OCI-LY3 (cell line): ENCODE results near the gene COL1A1.

Experiments
- H2AFZ ChIP-seq: fragments of 200-600, 300-600 bp; shearing (Covaris generic); 2 replicates; pipeline ENCODE4 v1.6.0; 2014; ENCODE audit warnings: antibody characterized with exemption, low read depth, low read length
- H3K27ac ChIP-seq: fragments of 200-600, 300-600 bp; sonication (generic); 2 replicates; pipeline ENCODE4 v1.5.1; 2014; ENCODE audit warnings: mild to moderate bottlenecking, low read length, moderate library complexity, mixed read lengths
- H3K27me3 ChIP-seq: fragments of 200-600, 300-600 bp; sonication (generic); 2 replicates; pipeline ENCODE4 v1.6.1; 2014; ENCODE audit warnings: low read depth, low read length, mixed read lengths
- H3K36me3 ChIP-seq: fragments of 200-600, 300-600 bp; sonication (generic); replicated peaks from 2 replicates; pipeline ENCODE3; 2014; ENCODE audit warnings: low read depth, low read length, mixed read lengths
- H3K4me1 ChIP-seq: fragments of 300-600, 200-600 bp; sonication (generic); 2 replicates; pipeline ENCODE4 v1.6.1; 2014; ENCODE audit warnings: low read length, mixed read lengths
- H3K4me2 ChIP-seq: fragments of 200-600, 300-600 bp; sonication (generic); 2 replicates; pipeline ENCODE4 v1.6.1; 2014; ENCODE audit warnings: low read length, mixed read lengths
- H3K4me3 ChIP-seq: fragments of 300-600, 200-600 bp; sonication (generic); 2 replicates; pipeline ENCODE4 v1.5.1; 2014; ENCODE audit warnings: antibody characterized with exemption, mild to moderate bottlenecking, low read length, moderate library complexity
- H3K79me2 ChIP-seq: fragments of 300-600, 200-600 bp; shearing (Covaris generic); 2 replicates; pipeline ENCODE4 v1.6.1; 2014; ENCODE audit warnings: mild to moderate bottlenecking, low read length, mixed read lengths
- H3K9ac ChIP-seq: fragments of 300-600, 200-600 bp; shearing (Covaris generic); 2 replicates; pipeline ENCODE4 v1.6.0; 2014; ENCODE audit warnings: mild to moderate bottlenecking, low read length, moderate library complexity
- H3K9me3 ChIP-seq: fragments of 200-600, 300-600 bp; shearing (Covaris generic); 2 replicates; pipeline ENCODE4 v1.6.1; 2014; ENCODE audit warnings: low read length, mixed read lengths; ENCODE audit not compliant: insufficient read depth
- H4K20me1 ChIP-seq: fragments of 200-600, 300-600 bp; sonication (generic); 2 replicates; pipeline ENCODE4 v1.6.1; 2016; ENCODE audit warnings: low read length, mixed read lengths; ENCODE audit not compliant: insufficient read depth
- EZH2phosphoT487 ChIP-seq: fragments of 200-600 bp; shearing (Covaris generic); IDR thresholded peaks from 2 replicates; pipeline ENCODE4 v1.6.1; 2018; ENCODE audit warnings: antibody characterized with exemption, mixed run types, low read depth
- TF ChIP-seq, protein P1 (sequence below): fragments of 200-600, 300-600 bp; sonication (generic); IDR thresholded peaks from 2 replicates; pipeline ENCODE4 v1.5.1; 2014; ENCODE audit warnings: antibody characterized with exemption, low read length, low read depth

COL1A1 gene

GRCh38 chr17:50186661-50187393, 14.6 kb downstream of the COL1A1 start:
- TF ChIP-seq, protein P1, sequence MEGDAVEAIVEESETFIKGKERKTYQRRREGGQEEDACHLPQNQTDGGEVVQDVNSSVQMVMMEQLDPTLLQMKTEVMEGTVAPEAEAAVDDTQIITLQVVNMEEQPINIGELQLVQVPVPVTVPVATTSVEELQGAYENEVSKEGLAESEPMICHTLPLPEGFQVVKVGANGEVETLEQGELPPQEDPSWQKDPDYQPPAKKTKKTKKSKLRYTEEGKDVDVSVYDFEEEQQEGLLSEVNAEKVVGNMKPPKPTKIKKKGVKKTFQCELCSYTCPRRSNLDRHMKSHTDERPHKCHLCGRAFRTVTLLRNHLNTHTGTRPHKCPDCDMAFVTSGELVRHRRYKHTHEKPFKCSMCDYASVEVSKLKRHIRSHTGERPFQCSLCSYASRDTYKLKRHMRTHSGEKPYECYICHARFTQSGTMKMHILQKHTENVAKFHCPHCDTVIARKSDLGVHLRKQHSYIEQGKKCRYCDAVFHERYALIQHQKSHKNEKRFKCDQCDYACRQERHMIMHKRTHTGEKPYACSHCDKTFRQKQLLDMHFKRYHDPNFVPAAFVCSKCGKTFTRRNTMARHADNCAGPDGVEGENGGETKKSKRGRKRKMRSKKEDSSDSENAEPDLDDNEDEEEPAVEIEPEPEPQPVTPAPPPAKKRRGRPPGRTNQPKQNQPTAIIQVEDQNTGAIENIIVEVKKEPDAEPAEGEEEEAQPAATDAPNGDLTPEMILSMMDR: no peak
- TF ChIP-seq EZH2phosphoT487: no peak
- Histone ChIP-seq H3K36me3 (peaks cover 57% of the 10 kb centered on the region), H3K27ac (no peak overlapping the region), H3K4me1 (peaks cover 59% of the 10 kb centered on the region), H3K4me3 (no peak overlapping the region), H3K79me2 (peaks cover 17% of the 10 kb centered on the region), H3K27me3 (no peaks in the 10 kb centered on the region), H3K9ac (no peak overlapping the region), H3K4me2 (no peak overlapping the region), H3K9me3 (no peaks in the 10 kb centered on the region), H2AFZ (no peak overlapping the region), H4K20me1 (no peaks in the 10 kb centered on the region)

DNA sequence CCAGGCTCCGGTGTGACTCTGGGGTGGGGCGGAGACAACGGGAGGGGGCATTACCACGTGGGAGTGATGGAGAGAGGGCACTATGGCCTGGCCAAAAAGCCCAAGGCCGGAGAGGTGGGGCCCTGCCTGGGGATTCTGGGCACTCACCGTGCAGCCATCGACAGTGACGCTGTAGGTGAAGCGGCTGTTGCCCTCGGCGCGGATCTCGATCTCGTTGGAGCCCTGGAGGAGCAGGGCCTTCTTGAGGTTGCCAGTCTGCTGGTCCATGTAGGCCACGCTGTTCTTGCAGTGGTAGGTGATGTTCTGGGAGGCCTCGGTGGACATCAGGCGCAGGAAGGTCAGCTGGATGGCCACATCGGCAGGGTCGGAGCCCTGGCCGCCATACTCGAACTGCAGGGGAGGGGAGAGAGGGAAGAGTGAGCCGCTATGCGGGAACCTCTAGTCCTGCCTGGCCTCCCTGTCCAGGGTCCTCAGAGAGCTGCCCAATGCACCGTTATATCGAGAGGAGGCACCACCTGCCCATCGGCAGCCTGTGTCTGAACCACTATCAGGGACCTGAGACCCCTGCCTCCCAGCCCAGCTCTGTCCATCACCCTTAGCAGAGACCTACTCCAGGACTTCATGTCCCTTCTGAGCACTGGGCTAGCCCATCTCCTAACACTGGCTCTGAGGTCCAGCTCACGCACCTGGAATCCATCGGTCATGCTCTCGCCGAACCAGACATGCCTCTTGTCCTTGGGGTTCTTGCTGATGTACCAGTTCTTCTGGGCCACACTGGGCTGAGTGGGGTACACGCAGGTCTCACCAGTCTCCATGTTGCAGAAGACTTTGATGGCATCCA, 15.6 kb downstream of the COL1A1 start:
- H3K36me3 ChIP-seq: peaks cover 50% of the 10 kb centered on the region
- no peaks in the 10 kb centered on the region for H3K9me3 ChIP-seq
- peaks cover 49% of the 10 kb centered on the region for H3K4me1 ChIP-seq
- no peak overlapping the region for H3K9ac ChIP-seq
- no peak overlapping the region for H3K4me3 ChIP-seq
- TF ChIP-seq, protein P1: no peak
- TF ChIP-seq EZH2phosphoT487: no peak
- no peak overlapping the region for H3K27ac ChIP-seq
- H4K20me1 ChIP-seq: no peaks in the 10 kb centered on the region
- no peaks in the 10 kb centered on the region for H3K27me3 ChIP-seq
- no peak overlapping the region for H2AFZ ChIP-seq
- H3K79me2 ChIP-seq: peaks cover 7% of the 10 kb centered on the region; the same call in 1 of the 2 replicates
- H3K4me2 ChIP-seq: peak overlapping the region; percentile 48

- Histone ChIP-seq H2AFZ (no peak overlapping the region), H3K79me2 (no peaks in the 10 kb centered on the region; the same call in 1 of the 2 replicates), H3K4me3 (peak overlapping the region; percentile 50), H3K9ac (peak overlapping the region; percentile 15; the same call in 1 of the 2 replicates), H3K4me1 (peaks cover 43% of the 10 kb centered on the region), H3K27me3 (no peaks in the 10 kb centered on the region), H4K20me1 (no peaks in the 10 kb centered on the region), H3K27ac (peak overlapping the region; percentile 31; the same call in 1 of the 2 replicates), H3K4me2 (peak overlapping the region; percentile 86), H3K36me3 (peaks cover 44% of the 10 kb centered on the region), H3K9me3 (no peaks in the 10 kb centered on the region)
- no peak for TF ChIP-seq EZH2phosphoT487
- TF ChIP-seq, protein P1: no peak
Observed at GRCh38 chr17:50184611-50185398, 16.6 kb downstream of the COL1A1 start.
